ENCODE results near the gene SREBF2.

DNA sequence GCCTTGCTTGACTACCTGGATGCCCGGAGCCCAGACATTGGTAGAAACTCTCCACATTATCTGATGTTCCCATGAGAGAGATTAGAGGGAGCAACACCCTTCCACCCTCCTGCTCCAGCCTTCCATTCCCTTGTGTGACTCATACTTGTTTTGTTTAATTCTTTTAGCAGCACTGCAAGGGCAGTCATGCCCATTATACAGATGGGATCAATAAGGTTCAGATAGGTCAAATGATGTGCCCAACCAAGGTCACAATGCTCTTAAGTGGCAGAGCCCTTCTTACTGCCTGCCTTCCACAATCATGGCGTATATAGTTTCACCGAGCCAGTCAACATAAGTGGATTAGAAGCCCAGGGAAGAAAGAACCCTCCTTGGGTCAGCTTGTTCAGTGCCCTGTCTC, 39.0 kb upstream of the SREBF2 start:
- TF ChIP-seq POLR2A (IDR thresholded peaks at IDR 0.05), result no peak
- TF ChIP-seq, protein P1, sequence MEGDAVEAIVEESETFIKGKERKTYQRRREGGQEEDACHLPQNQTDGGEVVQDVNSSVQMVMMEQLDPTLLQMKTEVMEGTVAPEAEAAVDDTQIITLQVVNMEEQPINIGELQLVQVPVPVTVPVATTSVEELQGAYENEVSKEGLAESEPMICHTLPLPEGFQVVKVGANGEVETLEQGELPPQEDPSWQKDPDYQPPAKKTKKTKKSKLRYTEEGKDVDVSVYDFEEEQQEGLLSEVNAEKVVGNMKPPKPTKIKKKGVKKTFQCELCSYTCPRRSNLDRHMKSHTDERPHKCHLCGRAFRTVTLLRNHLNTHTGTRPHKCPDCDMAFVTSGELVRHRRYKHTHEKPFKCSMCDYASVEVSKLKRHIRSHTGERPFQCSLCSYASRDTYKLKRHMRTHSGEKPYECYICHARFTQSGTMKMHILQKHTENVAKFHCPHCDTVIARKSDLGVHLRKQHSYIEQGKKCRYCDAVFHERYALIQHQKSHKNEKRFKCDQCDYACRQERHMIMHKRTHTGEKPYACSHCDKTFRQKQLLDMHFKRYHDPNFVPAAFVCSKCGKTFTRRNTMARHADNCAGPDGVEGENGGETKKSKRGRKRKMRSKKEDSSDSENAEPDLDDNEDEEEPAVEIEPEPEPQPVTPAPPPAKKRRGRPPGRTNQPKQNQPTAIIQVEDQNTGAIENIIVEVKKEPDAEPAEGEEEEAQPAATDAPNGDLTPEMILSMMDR (IDR thresholded peaks at IDR 0.05), result no peak
- no peak for TF ChIP-seq POLR2AphosphoS5 (IDR thresholded peaks at IDR 0.05)
- TF ChIP-seq EP300 (IDR thresholded peaks at IDR 0.05), result no peak
